Gastrocnemius medialis (tissue), 4 donors: Measurements from ENCODE around the gene SSNA1. TPM values are rescaled to one million over a fixed set of nuclear protein-coding genes. Genes with fewer than 3 reads are reported as not detected.

Experiments used
- ATAC-seq, 2 donors: fragments of 150-250 bp; one replicate each; pipeline ENCODE4 v1.9.1; 2016
- DNase-seq, 2 donors: peaks; one replicate each; pipeline ENCODE4 v3.0.0-alpha.2; 2019
- H3K27ac ChIP-seq, 4 donors: fragments of 200-600 bp; sonication (generic); 1 replicate in 1 of 4; 2 replicates in 3 of 4; pipeline ENCODE4 v1.5.1; 2016 to 2018; ENCODE audit warnings: mild to moderate bottlenecking in 2 of 4, moderate library complexity in 1 of 4
- H3K27me3 ChIP-seq, 3 donors: fragments of 200-600 bp; sonication (generic) in 2 of 3; 1 replicate in 1 of 3; 2 replicates in 2 of 3; pipeline versions ENCODE4 v1.5.1 to v1.6.0; 2016 to 2019; ENCODE audit warnings: mild to moderate bottlenecking in 1 of 3, moderate library complexity in 1 of 3
- H3K36me3 ChIP-seq, 2 donors: fragments of 200-600 bp; sonication (generic) in 1 of 2; one replicate each; pipeline ENCODE4 v1.5.1; 2017 to 2018
- H3K4me1 ChIP-seq, 2 donors: fragments of 200-600 bp; sonication (generic) in 1 of 2; one replicate each; pipeline ENCODE4 v1.5.1; 2016 to 2017; ENCODE audit warnings: mild to moderate bottlenecking in 2 of 2
- H3K4me3 ChIP-seq, 4 donors: fragments of 200-600 bp; sonication (generic) in 3 of 4; 1 replicate in 1 of 4; 2 replicates in 3 of 4; pipeline ENCODE4 v1.5.1; 2016 to 2019; ENCODE audit warnings: mild to moderate bottlenecking in 2 of 4
- H3K9me3 ChIP-seq, 3 donors: fragments of 200-600 bp; sonication (generic) in 2 of 3; 1 replicate in 1 of 3; 2 replicates in 2 of 3; pipeline ENCODE4 v1.5.1; 2016 to 2019
- CTCF ChIP-seq, 5 experiments: fragments of 450-650 bp in 3 of 5; fragments of 200-600 bp in 2 of 5; sonication (generic) in 2 of 5; IDR thresholded peaks in 4 of 5; conservative IDR thresholded peaks in 1 of 5; 1 replicate in 4 of 5; 2 replicates in 1 of 5; pipeline ENCODE4 v1.5.1; 2016 to 2019; ENCODE audit warnings: antibody characterized with exemption in 5 of 5, mild to moderate bottlenecking in 3 of 5, moderate library complexity in 3 of 5
- POLR2A ChIP-seq, 2 donors: fragments of 450-650 bp; IDR thresholded peaks; one replicate each; pipeline ENCODE4 v1.6.1; 2017; ENCODE audit warnings: antibody characterized with exemption in 2 of 2, mild to moderate bottlenecking in 2 of 2, moderate library complexity in 2 of 2
- in situ Hi-C, 4 donors: fragments of 200-750 bp; cut with MboI; loops; one replicate each; pipeline versions ENCODE4 v1.15.0 to v1.8.0; 2017; ENCODE audit warnings: low sequenced_read_pairs in 4 of 4
- intact Hi-C: fragments of 100-400 bp; cut with DNase I; formaldehyde crosslinking; loops from one replicate; pipeline ENCODE4 v1.15.1; 2023; ENCODE audit warnings: low total_unique reads
- total RNA-seq, 4 donors: library from RNA; depleted of rRNA; stranded (reverse); fragments of >200 nt; gene quantifications; one replicate each; pipeline versions ENCODE4 v1.1.0 to v1.2.3, GENCODE V29; 2016

Gene SSNA1
- total RNA-seq, 4 donors from 2014 or later, result 73.3 to 164 (median 94.4) TPM

GRCh38 chr9:137192448-137192780, 3.9 kb downstream of the SSNA1 start:
- no peak for DNase-seq
- TF ChIP-seq POLR2A (IDR thresholded peaks at IDR 0.05) (no peak), CTCF (IDR thresholded peaks at IDR 0.05 in 4 of 5, conservative IDR thresholded peaks at IDR 0.05 in 1 of 5) (no peak)
- intact Hi-C loops (no loop called here), in situ Hi-C loops (no loop called here)
- Histone ChIP-seq H3K4me1 (peaks cover 25 to 40% of the 10 kb centered on the region in 2 donors), H3K27ac (no peak overlapping the region), H3K9me3 (no peaks in the 10 kb centered on the region), H3K4me3 (no peak overlapping the region), H3K27me3 (no peaks in the 10 kb centered on the region), H3K36me3 (peaks cover 0 to 22% of the 10 kb centered on the region in 2 donors)
- no peak for ATAC-seq

- intact Hi-C loops, result no loop called here
- no peaks in the 10 kb centered on the region for H3K27me3 ChIP-seq
- H3K27ac ChIP-seq, result no peak overlapping the region
Observed at GRCh38 chr9:137192859-137193258, 4.4 kb downstream of the SSNA1 start.

DNA sequence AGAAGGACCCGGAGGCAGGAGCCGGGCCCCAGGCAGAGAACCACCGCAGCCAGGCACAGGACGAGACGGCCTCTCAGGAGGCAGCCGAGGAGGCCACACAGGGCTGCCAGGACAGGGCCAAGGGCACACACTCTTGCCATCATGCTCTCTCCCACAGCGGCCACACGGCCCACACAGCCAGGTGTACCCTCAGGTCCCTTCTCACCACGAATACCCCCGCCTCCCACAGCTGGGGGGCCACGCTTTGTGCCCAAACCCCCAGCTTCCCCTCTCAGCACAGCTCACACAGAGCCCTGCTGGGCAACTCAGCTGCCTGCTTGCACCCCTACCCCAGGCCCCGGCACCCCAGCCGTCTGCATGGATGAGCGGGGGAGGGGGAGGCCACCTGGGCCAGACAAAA, 5.3 kb downstream of the SSNA1 start:
- DNase-seq (no peak), ATAC-seq (no peak)
- intact Hi-C loops, result no loop called here
- H3K4me1 ChIP-seq, result peaks cover 28 to 45% of the 10 kb centered on the region in 2 donors
- H3K27me3 ChIP-seq, result no peaks in the 10 kb centered on the region
- H3K4me3 ChIP-seq, result no peak overlapping the region
- no peak overlapping the region for H3K27ac ChIP-seq
- in situ Hi-C loops, result no loop called here
- peaks cover 0 to 22% of the 10 kb centered on the region in 2 donors for H3K36me3 ChIP-seq
- no peaks in the 10 kb centered on the region for H3K9me3 ChIP-seq
- TF ChIP-seq CTCF (IDR thresholded peaks at IDR 0.05 in 4 of 5, conservative IDR thresholded peaks at IDR 0.05 in 1 of 5), result no peak
- TF ChIP-seq POLR2A (IDR thresholded peaks at IDR 0.05), result no peak

More at GRCh38 chr9:137192859-137193258, 4.4 kb downstream of the SSNA1 start:
- Histone ChIP-seq H3K36me3 (peaks cover 0 to 22% of the 10 kb centered on the region in 2 donors), H3K9me3 (no peaks in the 10 kb centered on the region), H3K4me1 (peaks cover 21 to 40% of the 10 kb centered on the region in 2 donors), H3K4me3 (no peak overlapping the region)
- ATAC-seq (no peak), DNase-seq (no peak)
- TF ChIP-seq CTCF (IDR thresholded peaks at IDR 0.05 in 4 of 5, conservative IDR thresholded peaks at IDR 0.05 in 1 of 5), result no peak
- in situ Hi-C loops, result no loop called here

- in situ Hi-C loops (no loop called here), intact Hi-C loops (no loop called here)
- no peak for DNase-seq
- H3K4me1 ChIP-seq, result peaks cover 32 to 48% of the 10 kb centered on the region in 2 donors
- no peaks in the 10 kb centered on the region for H3K27me3 ChIP-seq
- ATAC-seq, result no peak
- no peak overlapping the region for H3K4me3 ChIP-seq
- H3K36me3 ChIP-seq, result peaks cover 0 to 22% of the 10 kb centered on the region in 2 donors
- no peaks in the 10 kb centered on the region for H3K9me3 ChIP-seq
- no peak overlapping the region for H3K27ac ChIP-seq
- TF ChIP-seq POLR2A (IDR thresholded peaks at IDR 0.05) (no peak), CTCF (IDR thresholded peaks at IDR 0.05 in 4 of 5, conservative IDR thresholded peaks at IDR 0.05 in 1 of 5) (no peak)
Observed at GRCh38 chr9:137194388-137194787, 5.9 kb downstream of the SSNA1 start.

DNA sequence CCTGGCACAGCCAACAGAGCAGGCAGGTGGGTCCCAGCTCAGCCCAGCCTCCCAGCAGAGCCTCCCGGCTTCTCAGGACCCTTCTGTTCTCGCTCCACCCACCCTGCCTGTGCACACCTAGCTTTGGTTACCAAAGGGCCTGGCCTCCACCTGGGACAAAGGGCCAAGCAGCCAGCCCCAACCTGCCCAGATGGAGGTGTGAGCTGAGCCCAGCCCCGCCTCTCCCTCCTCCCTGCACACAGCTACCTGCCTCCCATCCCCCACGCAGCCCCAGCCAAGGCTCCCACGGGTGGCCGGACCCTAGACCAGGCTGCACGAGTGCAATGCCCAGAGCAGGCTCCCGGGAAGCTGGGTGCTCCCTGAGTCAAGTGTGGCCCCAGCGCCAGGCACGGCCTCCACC, 6.4 kb downstream of the SSNA1 start:
- in situ Hi-C loops, result no loop called here

More for the DNA sequence above, 6.4 kb downstream of the SSNA1 start:
- intact Hi-C loops, result no loop called here
- DNase-seq (no peak), ATAC-seq (no peak)
- no peaks in the 10 kb centered on the region for H3K9me3 ChIP-seq
- no peaks in the 10 kb centered on the region for H3K27me3 ChIP-seq
- TF ChIP-seq CTCF (IDR thresholded peaks at IDR 0.05 in 4 of 5, conservative IDR thresholded peaks at IDR 0.05 in 1 of 5) (no peak), POLR2A (IDR thresholded peaks at IDR 0.05) (no peak)
- H3K27ac ChIP-seq, result no peak overlapping the region
- peaks cover 31 to 48% of the 10 kb centered on the region in 2 donors for H3K4me1 ChIP-seq
- H3K36me3 ChIP-seq, result peaks cover 0 to 20% of the 10 kb centered on the region in 2 donors
- H3K4me3 ChIP-seq, result no peak overlapping the region
